ENCODE measurements around the gene SGMS1.
"Not testable (repeated sequence)": the region's sequence is repeated elsewhere in the genome, so short reads cannot be mapped to it uniquely, and the experiment has no call there.

Gene SGMS1

DNA sequence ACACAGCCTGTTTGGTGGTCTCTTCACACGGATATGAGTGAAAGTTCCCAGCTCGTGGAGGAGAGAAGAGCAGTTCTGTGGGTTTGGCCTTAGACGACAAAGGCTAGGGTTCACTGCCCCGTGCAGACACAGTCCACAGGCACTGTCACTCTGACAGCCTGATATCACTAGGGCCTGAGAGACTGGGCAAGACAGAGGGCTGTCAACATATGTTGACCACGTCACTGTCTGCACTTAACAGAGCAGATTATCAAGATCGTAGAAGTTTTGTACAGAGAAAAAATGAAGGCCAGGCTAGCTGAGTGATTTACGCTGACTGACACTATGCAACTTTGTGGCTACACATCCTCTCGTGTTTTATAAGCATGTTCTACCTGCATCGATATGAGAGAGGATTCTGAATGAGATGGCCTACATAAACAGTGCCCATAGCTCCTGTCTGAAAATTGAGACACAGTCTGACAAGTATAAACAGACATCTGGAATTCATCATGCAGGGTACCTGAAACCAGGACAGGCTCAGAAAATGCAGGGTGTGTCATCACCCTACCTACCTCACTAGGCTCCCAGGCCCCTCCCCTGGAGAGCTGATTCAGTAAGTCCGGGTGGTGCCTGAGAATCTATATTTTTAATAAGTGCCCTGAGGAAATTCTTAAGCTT lies 120.0 kb downstream of the SGMS1 start:
- TF ChIP-seq ZNF274 (IDR thresholded peaks at IDR 0.05; ENCODE audit: low read depth, low read length) = no peak
- no peak overlapping the region for H3K4me3 ChIP-seq (ENCODE audit: low read length)

DNA sequence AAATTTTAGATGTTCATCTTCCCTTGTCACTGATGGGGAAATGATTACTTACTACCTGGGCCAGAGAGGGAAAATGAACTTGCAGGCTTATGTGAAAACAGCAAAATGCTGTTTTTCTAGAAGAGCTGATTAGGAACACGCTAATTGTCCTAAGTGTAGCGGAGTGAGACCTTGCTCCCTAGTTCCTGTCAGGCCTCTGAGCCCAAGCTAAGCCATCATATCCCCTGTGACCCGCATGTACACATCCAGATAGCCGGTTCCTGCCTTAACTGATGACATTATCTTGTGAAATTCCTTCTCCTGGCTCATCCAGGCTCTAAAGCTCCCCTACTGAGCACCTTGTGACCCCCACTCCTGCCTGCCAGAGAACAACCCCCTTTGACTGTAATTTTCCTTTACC lies 120.6 kb downstream of the SGMS1 start:
- not testable (repeated sequence) for H3K4me3 ChIP-seq (ENCODE audit: low read length)

GRCh38 chr10:50501924-50502452 lies 121.8 kb downstream of the SGMS1 start:
- H3K4me3 ChIP-seq (ENCODE audit: low read length) = no peak overlapping the region; the same call in 1 of the 2 replicates

DNA sequence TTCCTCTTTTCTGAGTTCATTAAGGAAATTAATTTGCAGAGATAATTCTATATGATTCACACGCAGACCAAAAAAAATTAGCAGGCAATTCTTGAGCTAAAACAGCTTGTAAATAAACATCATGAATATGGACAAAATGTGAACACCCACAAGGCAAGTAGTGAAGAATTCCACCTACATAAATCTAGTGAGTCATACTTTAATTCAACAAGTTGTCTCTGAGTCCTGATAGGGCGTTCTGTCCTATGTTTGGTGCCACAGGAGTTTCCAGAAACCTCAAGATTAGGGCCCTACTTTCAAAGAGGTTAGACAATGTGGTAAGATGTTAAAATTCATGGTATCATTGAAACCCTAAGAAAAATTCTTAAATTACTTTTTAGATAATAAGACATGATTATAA lies 122.3 kb downstream of the SGMS1 start:
- TF ChIP-seq ZNF274 (IDR thresholded peaks at IDR 0.05; ENCODE audit: low read depth, low read length) = no peak
- no peak overlapping the region for H3K4me3 ChIP-seq (ENCODE audit: low read length)

More at GRCh38 chr10:50501924-50502452, 121.8 kb downstream of the SGMS1 start:
- TF ChIP-seq ZNF274 (IDR thresholded peaks at IDR 0.05; ENCODE audit: low read depth, low read length) = no peak

- no peak for TF ChIP-seq ZNF274 (IDR thresholded peaks at IDR 0.05; ENCODE audit: low read depth, low read length)
- H3K4me3 ChIP-seq (ENCODE audit: low read length) = no peak overlapping the region
These were observed 125.3 kb downstream of the SGMS1 start for GRCh38 chr10:50498465-50498864.

DNA sequence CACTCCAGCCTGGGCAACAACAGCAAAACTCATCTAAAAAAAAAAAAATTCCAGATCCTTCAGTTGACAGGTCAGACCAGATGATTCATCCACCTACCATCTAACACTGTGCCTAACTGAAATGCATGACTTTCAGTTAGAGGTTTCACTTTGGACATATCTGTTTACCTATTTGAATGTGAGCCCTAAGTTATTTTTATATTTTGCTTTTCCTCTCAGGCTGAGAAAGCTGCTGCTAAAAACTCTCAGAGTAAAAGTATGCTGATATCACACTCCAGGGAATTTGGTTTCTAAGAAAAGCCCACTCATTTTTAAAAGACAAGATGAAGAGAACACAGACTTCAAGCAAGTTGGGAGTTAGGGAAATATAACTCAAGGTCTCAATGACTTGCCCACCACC lies 126.0 kb downstream of the SGMS1 start:
- TF ChIP-seq ZNF274 (IDR thresholded peaks at IDR 0.05; ENCODE audit: low read depth, low read length) = no peak
- H3K4me3 ChIP-seq (ENCODE audit: low read length) = no peak overlapping the region; the same call in 1 of the 2 replicates

DNA sequence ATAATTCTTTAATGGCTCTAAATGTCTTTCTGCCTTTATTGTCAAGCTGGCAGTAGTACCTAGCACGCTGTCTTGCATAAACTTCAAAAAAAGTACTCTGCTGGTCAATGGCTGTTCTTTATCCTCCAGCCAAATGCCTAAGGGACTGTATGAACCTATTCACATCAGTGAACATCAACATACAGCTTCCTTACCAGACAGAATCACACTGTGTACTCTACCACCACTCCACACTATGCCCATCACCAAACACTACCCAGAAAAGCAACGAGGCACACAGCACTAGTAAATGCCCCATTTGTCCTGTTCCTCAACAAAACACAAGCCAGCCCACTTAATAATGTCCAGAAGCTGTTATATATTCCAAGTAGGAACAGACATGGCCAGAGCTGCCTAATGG lies 127.5 kb downstream of the SGMS1 start:
- no peak overlapping the region for H3K4me3 ChIP-seq (ENCODE audit: low read length)
- no peak for TF ChIP-seq ZNF274 (IDR thresholded peaks at IDR 0.05; ENCODE audit: low read depth, low read length)

DNA sequence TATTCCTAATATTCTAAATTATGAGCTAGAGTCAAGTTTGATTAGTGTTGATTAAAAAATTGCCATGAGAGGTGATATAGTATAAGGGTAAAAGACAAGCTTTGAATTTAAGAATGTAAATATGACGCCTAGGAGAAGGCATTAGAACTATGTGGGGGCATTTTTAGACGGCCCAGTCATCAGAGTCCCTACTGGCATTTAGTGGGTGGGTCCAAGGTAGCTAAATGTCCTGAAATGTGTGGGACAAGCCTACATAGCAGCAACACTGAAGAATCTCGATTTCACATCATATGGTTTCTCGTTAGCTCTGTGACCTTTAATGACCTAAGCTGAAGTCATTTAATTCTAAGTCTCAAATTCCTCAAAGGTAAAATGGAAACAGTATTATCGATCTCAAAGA lies 133.5 kb downstream of the SGMS1 start:
- no peak overlapping the region for H3K4me3 ChIP-seq (ENCODE audit: low read length)
- no peak for TF ChIP-seq ZNF274 (IDR thresholded peaks at IDR 0.05; ENCODE audit: low read depth, low read length)

DNA sequence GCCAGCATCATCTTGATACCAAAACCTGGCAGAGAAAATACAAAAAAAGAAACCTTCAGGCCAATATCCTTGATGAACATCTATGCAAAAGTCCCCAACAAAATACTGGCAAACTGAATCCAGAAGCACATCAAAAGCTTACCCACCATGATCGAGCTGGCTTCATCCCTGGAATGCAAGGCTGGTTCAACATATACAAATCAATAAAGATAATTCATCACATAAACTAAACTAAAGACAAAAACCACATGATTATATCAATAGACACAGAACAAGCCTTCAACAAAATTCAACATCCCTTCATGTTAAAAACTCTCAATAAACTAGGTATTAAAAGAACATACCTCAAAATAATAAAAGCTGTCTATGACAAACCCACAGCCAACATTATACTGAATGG lies 139.2 kb downstream of the SGMS1 start:
- not testable (repeated sequence) for H3K4me3 ChIP-seq (ENCODE audit: low read length)

- no peak for TF ChIP-seq ZNF274 (IDR thresholded peaks at IDR 0.05; ENCODE audit: low read depth, low read length)
- H3K4me3 ChIP-seq (ENCODE audit: low read length) = no peak overlapping the region
These were observed 143.4 kb downstream of the SGMS1 start for GRCh38 chr10:50480054-50481007.

DNA sequence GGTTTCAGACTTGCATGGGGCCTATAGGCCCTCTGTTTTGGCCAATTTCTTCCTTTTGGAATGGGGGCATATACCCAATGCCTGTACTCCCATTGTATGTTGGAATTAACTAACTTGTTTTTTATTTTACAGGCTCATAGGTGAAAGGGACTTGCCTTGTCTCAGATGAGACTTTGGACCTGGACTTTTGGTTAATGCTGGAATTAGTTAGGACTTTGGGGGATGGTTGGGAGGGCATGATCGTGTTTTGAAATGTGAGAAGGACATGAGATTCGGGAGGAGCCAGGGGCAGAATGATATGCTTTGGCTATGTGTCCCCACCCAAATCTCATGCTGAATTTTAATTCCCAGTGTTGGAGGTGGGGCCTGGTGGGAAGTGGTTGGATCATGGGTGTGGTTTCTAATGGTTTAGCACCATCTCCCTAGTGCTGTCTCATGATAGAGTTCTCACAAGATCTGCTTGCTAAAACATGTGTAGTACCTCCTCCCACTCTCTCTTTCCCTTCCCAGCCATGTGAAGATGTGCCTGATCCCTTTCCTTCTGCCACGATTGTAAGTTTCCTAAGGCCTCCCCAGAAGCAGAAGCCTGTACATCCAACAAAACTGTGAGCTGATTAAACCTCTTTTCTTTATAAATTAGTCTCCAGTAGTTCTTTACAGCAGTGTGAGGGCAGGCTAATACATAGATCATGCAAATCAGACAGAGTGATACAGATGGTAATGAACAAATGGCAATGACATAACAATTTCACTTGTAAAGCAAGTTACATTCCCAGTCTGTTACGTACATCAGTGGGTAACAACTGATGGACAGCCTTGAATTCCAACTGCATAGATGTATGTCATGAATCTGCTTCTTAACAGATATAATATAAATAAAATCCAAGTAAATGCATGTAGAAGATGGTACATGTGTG lies 146.2 kb downstream of the SGMS1 start:
- H3K4me3 ChIP-seq (ENCODE audit: low read length) = no peak overlapping the region
- no peak for TF ChIP-seq ZNF274 (IDR thresholded peaks at IDR 0.05; ENCODE audit: low read depth, low read length)

DNA sequence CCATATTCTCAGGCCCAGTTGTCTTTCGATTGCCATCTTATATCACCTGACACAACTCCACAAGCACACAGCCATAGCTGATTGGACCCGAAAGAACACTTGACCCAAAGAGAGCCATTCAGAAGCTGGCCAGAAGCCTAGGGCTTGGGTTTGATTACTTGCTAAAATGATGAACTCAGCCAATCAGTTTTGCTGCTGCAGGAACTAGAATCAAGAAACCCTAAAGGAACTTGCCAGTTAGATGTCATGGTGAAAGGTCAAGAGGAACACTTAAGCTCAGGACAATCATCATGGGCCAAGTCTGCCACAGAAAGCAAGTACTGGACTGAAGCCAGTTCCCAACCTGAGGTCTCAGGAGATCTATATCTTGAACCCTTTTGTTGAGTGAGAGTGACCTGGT lies 150.0 kb downstream of the SGMS1 start:
- no peak for TF ChIP-seq ZNF274 (IDR thresholded peaks at IDR 0.05; ENCODE audit: low read depth, low read length)

GRCh38 chr10:50472914-50473313 lies 150.8 kb downstream of the SGMS1 start:
- H3K4me3 ChIP-seq (ENCODE audit: low read length) = no peak overlapping the region

More for the DNA sequence above, 150.0 kb downstream of the SGMS1 start:
- H3K4me3 ChIP-seq (ENCODE audit: low read length) = no peak overlapping the region

GRCh38 chr10:50471583-50471975 lies 152.2 kb downstream of the SGMS1 start:
- no peak for TF ChIP-seq ZNF274 (IDR thresholded peaks at IDR 0.05; ENCODE audit: low read depth, low read length)
- H3K4me3 ChIP-seq (ENCODE audit: low read length) = no peak overlapping the region

More at GRCh38 chr10:50472914-50473313, 150.8 kb downstream of the SGMS1 start:
- no peak for TF ChIP-seq ZNF274 (IDR thresholded peaks at IDR 0.05; ENCODE audit: low read depth, low read length)
